Left lung (tissue), 10 donors: ENCODE results near the gene PKD2L1. TPM values are rescaled to one million over a fixed set of nuclear protein-coding genes. Genes with fewer than 3 reads are reported as not detected.

ENCODE experiments used
- ATAC-seq: fragments of 200-7000 bp; cut with Tn5 transposase; one replicate; pipeline ENCODE4 v1.9.1; 2020; ENCODE audit warnings: moderate library complexity
- DNase-seq, 4 donors: peaks; one replicate each; pipeline ENCODE4 v3.0.0-alpha.2; 2013 to 2020
- H3K27ac ChIP-seq, 2 donors: fragments of 200-600 bp; sonication (generic) in 1 of 2; one replicate each; pipeline versions ENCODE4 v1.5.0 to v1.8.0; 2020 to 2021
- H3K27me3 ChIP-seq, 2 donors: fragments of 200-600 bp; sonication (generic) in 1 of 2; one replicate each; pipeline versions ENCODE4 v1.5.0 to v1.8.0; 2020 to 2021
- H3K36me3 ChIP-seq, 2 donors: fragments of 200-600 bp; sonication (generic) in 1 of 2; one replicate each; pipeline versions ENCODE4 v1.5.0 to v1.8.0; 2020 to 2021
- H3K4me1 ChIP-seq, 2 donors: fragments of 200-600 bp; one replicate each; pipeline ENCODE4 v1.8.0; 2021
- H3K4me3 ChIP-seq, 2 donors: fragments of 200-600 bp; sonication (generic) in 1 of 2; one replicate each; pipeline versions ENCODE4 v1.5.0 to v1.8.0; 2020 to 2021; ENCODE audit warnings: mild to moderate bottlenecking in 1 of 2
- H3K9me3 ChIP-seq, 2 donors: fragments of 200-600 bp; sonication (generic) in 1 of 2; one replicate each; pipeline versions ENCODE4 v1.5.0 to v1.8.0; 2020 to 2021
- CTCF ChIP-seq, 2 donors: fragments of 200-600 bp; sonication (generic) in 1 of 2; IDR thresholded peaks; one replicate each; pipeline versions ENCODE4 v1.5.0 to v1.8.0; 2021; ENCODE audit warnings: antibody characterized with exemption in 2 of 2
- intact Hi-C, 2 donors: fragments of 100-400 bp; cut with DNase I; formaldehyde crosslinking; loops; one replicate each; pipeline versions ENCODE4 v1.11.2 to v1.14.2; 2022
- polyA plus RNA-seq, 6 donors: library from polyadenylated mRNA; unstranded; fragments of 120-200 nt; gene quantifications; one replicate each; pipeline ENCODE4 v1.2.1, GENCODE V29; 2013; ENCODE audit not compliant: insufficient read length in 6 of 6
- total RNA-seq, 2 donors: library from RNA; stranded (reverse); fragmentation: NEBNext Ultra II Directional; extraction: Animal tissue kit (Norgen Biotek cat#: 25700); gene quantifications; one replicate each; pipeline ENCODE4 v1.2.1, GENCODE V29; 2021
- donor health status: DM: no; HTN: yes; CAD: no.
- donor health status: DM: no; HTN: no; CAD: no.

PKD2L1 gene
- total and polyA plus RNA-seq, 8 donors = 0.22 to 0.47 (median 0.32) TPM; not detected in 1

GRCh38 chr10:100245484-100246220 lies 84.4 kb downstream of the PKD2L1 start:
- DNase-seq (no peak), ATAC-seq (no peak)
- intact Hi-C loops = no loop called here
- H3K27me3 ChIP-seq = no peaks in the 10 kb centered on the region
- no peak overlapping the region for H3K4me3 ChIP-seq
- H3K27ac ChIP-seq = no peak overlapping the region
- no peak for TF ChIP-seq CTCF (IDR thresholded peaks at IDR 0.05)
- no peaks in the 10 kb centered on the region for H3K9me3 ChIP-seq
- H3K4me1 ChIP-seq = no peaks in the 10 kb centered on the region
- H3K36me3 ChIP-seq = peaks cover 0 to 96% of the 10 kb centered on the region in 2 donors

GRCh38 chr10:100239851-100240250 lies 90.2 kb downstream of the PKD2L1 start:
- no peak for DNase-seq
- intact Hi-C loops = no loop called here
- no peak for ATAC-seq
- TF ChIP-seq CTCF (IDR thresholded peaks at IDR 0.05) = no peak
- no peaks in the 10 kb centered on the region for H3K27me3 ChIP-seq
- no peaks in the 10 kb centered on the region for H3K9me3 ChIP-seq
- peaks cover 0 to 97% of the 10 kb centered on the region in 2 donors for H3K36me3 ChIP-seq
- no peak overlapping the region for H3K27ac ChIP-seq
- no peak overlapping the region for H3K4me3 ChIP-seq
- no peaks in the 10 kb centered on the region for H3K4me1 ChIP-seq

GRCh38 chr10:100238429-100238828 lies 91.6 kb downstream of the PKD2L1 start:
- ATAC-seq (no peak), DNase-seq (no peak)
- H3K27ac ChIP-seq = no peak overlapping the region
- TF ChIP-seq CTCF (IDR thresholded peaks at IDR 0.05) = no peak
- no peaks in the 10 kb centered on the region for H3K4me1 ChIP-seq
- no peaks in the 10 kb centered on the region for H3K27me3 ChIP-seq
- H3K9me3 ChIP-seq = no peaks in the 10 kb centered on the region
- no peak overlapping the region for H3K4me3 ChIP-seq
- peaks cover 0 to 97% of the 10 kb centered on the region in 2 donors for H3K36me3 ChIP-seq
- intact Hi-C loops = no loop called here

Other genes starting within 250 kb of the PKD2L1 start
- not detected for gene CPN1, start 248.4 kb downstream of the PKD2L1 start, total RNA-seq
- gene CPN1, start 248.4 kb downstream of the PKD2L1 start, polyA plus RNA-seq = not detected
- gene ERLIN1, start 144.2 kb downstream of the PKD2L1 start, total RNA-seq = 10 to 100 TPM; 23.8 to 34.5 TPM
- gene ERLIN1, start 144.2 kb downstream of the PKD2L1 start, polyA plus RNA-seq = 10 to 100 TPM; 43.7 to 56.3 (median 49.0) TPM
- 10 to 100 TPM; 19.6 to 26.9 TPM for gene CHUK, start 100.6 kb downstream of the PKD2L1 start, total RNA-seq
- gene CHUK, start 100.6 kb downstream of the PKD2L1 start, polyA plus RNA-seq = 10 to 100 TPM; 23.2 to 30.6 (median 26.0) TPM
- gene CWF19L1, start 62.6 kb downstream of the PKD2L1 start, total RNA-seq = 10 to 100 TPM; 17.5 to 22.4 TPM
- 10 to 100 TPM; 29.4 to 37.2 (median 33.4) TPM for gene CWF19L1, start 62.6 kb downstream of the PKD2L1 start, polyA plus RNA-seq
- 10 to 100 TPM; 36.7 to 49.2 TPM for gene BLOC1S2, start 43.5 kb downstream of the PKD2L1 start, total RNA-seq
- 10 to 100 TPM; 27.3 to 31.7 (median 29.0) TPM for gene BLOC1S2, start 43.5 kb downstream of the PKD2L1 start, polyA plus RNA-seq
- 100 to 1,000 TPM; 524 to 529 TPM for gene SCD, start 17.0 kb upstream of the PKD2L1 start, total RNA-seq
- 10 to 100 TPM; 17.3 to 62.2 (median 27.5) TPM for gene SCD, start 17.0 kb upstream of the PKD2L1 start, polyA plus RNA-seq
- under 1 TPM in 1 of 2 donors, not detected in 1; 0.13 TPM for gene WNT8B, start 132.8 kb upstream of the PKD2L1 start, total RNA-seq
- under 1 TPM in 5 of 6 donors, not detected in 1; 0.09 to 0.24 (median 0.11) TPM for gene WNT8B, start 132.8 kb upstream of the PKD2L1 start, polyA plus RNA-seq
- gene SEC31B, start 189.6 kb upstream of the PKD2L1 start, total RNA-seq = 10 to 100 TPM in 1 of 2 donors, 1 to 10 TPM in 1; 8.8 to 10.1 TPM
- gene SEC31B, start 189.6 kb upstream of the PKD2L1 start, polyA plus RNA-seq = 10 to 100 TPM; 17.2 to 27.6 (median 23.2) TPM
- gene NDUFB8, start 199.6 kb upstream of the PKD2L1 start, total RNA-seq = 100 to 1,000 TPM; 112 to 130 TPM
- 100 to 1,000 TPM; 124 to 147 (median 139) TPM for gene NDUFB8, start 199.6 kb upstream of the PKD2L1 start, polyA plus RNA-seq
- 10 to 100 TPM; 37.7 to 41.5 TPM for gene HIF1AN, start 205.7 kb upstream of the PKD2L1 start, total RNA-seq
- gene HIF1AN, start 205.7 kb upstream of the PKD2L1 start, polyA plus RNA-seq = 10 to 100 TPM; 35.7 to 40.1 (median 37.3) TPM